HG02610 (cell line): Measurements from ENCODE around the gene IL31.

Experiments
- ATAC-seq: cut with Tn5 transposase; IDR thresholded peaks from one replicate; pipeline ENCODE4 v1.9.1; 2021; ENCODE audit warnings: mild to moderate bottlenecking, moderate library complexity; ENCODE audit not compliant: unreplicated experiment

Gene IL31

DNA sequence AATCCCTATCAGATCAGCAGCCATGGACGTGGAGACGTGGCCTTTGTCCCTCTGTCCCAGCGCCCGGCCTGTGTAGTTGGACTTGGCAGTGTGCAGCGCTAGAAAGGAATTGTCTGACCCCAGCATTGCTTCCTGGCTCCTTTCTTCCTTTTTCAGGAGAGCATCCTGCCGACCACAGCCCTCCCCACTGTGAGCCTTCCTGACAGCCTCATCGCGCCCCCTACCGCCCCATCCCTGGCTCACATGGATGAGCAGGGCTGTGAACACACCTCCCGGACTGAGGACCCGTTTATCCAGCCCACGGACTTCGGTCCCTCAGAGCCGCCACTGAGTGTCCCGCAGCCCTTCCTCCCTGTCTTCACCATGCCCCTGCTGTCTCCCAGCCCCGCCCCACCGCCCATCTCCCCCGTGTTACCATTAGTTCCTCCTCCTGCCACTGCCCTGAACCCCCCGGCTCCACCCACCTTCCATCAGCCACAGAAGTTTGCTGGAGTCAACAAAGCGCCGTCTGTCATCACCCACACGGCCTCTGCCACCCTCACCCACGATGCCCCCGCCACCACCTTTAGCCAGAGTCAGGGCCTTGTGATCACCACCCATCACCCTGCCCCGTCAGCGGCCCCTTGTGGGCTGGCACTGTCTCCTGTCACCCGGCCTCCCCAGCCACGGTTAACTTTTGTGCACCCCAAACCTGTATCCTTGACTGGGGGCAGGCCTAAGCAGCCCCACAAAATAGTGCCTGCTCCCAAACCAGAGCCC lies 40.6 kb downstream of the IL31 start:
- no peak for ATAC-seq

DNA sequence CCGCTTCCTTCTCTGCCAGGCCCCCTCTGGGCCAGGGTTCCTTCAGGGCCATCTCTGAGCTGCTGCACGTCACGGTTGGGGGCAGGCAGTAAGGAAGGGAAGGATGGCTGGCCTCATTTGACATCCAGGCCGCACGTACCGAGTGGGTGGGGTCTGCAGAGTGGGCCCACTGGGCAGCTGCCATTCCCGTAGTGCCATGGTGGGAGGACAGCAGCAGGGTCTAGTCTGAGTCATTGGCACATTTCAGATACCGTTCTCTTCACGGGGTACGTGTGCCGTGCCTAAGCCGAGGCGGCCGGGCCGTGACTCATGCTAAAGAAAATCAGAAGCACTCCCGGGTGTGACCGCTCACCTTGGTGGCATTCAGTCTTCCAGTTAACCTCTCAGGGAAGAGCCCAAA lies 43.9 kb downstream of the IL31 start:
- ATAC-seq, result no peak

DNA sequence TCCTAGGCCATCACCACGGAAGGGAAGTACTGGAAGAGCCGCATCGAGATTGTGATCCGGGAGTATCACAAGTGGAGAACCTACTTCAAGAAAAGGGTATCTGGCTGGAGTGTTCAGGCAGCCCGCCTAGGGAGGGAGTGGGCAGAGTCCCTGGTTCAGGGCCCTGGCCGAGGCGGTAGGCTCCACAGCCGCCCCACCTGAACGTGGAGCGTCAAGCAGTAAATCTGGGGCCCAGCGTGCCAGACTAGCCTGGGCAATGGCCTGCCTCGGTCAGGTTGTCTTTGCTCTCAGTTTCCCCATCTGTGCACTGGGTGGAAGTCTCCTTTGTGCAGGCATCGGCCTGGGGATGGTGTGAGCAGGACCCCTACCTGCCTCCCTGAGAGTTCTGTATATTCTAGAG lies 44.9 kb downstream of the IL31 start:
- ATAC-seq, result no peak

DNA sequence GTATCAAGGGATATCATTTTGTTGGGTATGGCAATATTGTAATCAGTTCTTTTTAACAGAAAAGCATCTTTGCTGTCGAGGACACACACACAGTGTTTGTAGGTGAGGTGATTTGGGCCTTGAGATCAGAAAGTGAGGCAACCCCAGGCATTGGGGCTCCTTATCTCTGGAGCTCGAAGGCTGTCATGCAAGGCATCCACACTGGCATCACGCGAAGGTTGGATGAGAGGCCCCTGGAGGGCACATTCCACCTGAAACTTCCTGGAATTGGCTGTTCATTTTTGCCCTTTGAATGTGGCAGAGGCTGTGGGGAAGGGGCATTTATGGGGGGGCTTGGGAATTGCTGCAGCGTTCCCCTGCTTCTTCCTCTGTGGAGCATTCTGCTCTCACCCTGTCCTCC lies 45.5 kb downstream of the IL31 start:
- ATAC-seq, result no peak

DNA sequence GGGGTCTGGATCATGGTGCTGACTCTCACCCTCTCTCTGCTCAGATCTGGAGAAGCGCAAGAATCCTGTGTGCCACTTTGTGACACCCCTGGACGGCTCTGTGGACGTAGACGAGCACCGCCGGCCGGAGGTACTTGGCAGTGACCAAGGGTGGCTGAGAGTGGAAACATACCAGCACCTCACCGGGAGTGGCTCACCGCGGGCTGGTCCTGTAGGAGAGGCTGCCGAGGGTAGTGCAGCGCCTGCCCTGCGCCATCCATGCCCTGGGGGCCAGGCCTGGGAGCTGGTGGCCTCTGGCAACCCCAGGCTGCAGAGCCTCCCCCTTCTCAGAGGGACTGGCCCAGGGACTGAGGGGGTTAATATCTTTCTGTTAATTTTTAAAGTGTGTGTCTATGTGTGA lies 46.2 kb downstream of the IL31 start:
- ATAC-seq, result no peak

DNA sequence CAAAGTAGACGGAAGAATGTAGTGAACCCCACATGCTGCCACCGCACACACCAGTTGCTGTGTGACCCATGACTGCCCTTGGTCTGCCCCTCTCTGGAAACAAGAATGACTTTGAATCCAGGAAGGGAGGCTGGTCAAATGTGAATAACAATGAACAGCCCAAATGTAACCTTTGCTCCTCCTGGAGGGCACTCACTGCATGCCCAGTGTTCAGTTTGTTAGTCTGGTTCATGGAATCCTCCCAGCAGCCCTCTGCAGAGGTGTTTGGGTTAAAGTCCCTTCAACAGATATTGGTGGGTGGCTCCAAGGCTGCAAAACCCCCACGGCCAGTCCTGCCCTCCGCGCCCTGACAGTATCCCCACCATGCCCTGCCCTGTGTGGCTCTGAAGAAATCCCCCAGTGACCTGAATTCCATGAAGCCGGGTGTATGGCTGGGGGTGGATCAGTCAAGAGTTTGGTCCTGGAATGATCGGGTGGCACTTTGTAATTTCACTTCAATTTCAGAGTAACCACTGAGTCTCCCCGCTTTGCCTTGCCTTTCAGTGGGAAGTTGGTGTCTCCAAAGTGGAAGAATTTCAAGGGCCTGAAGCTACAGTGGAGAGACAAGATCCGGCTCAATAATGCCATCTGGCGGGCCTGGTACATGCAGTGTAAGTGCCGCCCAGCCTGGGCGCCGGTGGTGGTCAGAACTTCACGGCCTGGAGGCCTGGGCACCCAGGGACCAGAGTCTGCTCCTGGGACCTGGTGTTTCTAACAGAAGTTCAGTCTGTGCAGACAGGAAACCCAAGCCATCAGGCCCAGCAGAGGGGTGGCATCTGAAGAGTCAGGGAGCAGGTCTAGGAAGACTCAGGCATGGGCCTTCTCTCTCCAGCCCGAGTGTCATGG lies 47.1 kb downstream of the IL31 start:
- ATAC-seq, result no peak

DNA sequence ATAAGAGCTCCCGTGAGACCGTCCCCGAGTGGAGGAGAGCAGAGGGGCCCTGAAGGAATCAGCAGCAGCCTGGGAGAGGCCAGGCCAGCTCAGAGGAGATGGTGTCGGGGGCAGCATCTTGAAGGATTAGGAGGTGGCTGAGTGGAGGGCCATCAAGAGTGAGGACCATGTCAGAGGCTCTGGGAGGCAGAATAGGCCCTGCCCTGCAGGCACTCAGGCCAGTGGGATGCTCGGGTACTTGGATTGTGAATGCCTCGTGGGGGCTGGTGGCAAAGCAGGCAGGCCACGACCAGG lies 47.7 kb downstream of the IL31 start:
- ATAC-seq, result no peak

DNA sequence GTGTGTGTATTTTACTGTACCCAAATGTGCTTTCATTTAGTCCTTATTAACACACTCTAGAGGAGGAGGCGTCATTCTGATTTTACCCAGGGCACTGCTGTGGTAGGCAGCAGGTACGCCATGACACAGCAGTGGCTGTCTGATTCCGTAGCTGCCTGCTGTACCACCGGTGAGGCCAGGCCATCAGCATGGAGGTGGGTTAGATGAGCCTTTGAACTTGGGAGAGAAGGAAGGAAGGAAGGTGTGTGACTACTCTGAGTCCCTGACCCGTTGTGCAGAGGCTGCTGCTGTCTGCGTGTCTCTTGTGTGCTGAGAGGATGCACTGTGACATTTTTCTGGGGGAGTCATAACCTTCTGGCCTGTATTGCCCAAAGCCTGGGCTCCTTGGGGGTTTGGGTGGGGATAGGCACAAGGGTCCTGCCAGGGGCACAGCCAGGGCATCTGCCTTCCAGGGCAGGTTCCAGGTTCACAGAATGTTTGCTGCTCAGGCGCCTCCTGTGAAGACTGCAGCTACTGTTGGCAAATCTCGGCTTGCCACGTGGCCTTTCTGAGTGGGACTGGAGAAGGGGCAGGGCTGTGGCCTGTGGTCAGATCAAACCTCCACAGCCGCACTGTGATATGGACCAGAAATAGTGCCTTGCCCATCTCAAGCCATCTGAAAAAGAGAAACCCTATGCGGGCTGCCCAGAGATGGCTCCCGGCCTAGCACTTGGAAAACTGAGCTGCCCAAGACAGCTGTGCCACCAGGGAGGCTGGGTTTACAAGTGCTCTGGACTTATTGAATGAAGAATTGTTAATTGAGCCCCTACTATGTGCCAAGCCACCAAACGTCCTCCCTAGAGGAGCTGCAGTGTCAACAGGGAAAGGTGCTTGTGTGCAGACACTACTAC lies 48.3 kb downstream of the IL31 start:
- no peak for ATAC-seq

DNA sequence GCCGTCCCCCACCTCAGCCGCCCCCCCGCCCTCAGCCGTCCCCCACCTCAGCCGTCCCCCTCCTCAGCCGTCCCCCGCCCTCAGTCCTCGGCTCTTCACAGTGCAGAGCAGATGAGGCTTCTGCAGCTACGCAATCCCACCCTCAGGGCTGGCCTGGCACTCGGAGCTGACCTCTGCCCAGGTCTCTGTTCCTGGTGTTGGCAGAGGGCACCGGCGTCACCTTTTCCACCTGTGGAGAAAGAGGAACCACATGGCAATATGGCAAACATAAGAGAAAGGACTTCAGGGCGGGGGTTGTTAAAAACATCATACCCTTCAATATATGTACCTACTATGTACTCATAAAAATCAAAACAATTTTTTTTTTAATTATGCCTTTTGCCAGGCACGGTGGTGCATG lies 49.7 kb downstream of the IL31 start:
- ATAC-seq, result no peak

DNA sequence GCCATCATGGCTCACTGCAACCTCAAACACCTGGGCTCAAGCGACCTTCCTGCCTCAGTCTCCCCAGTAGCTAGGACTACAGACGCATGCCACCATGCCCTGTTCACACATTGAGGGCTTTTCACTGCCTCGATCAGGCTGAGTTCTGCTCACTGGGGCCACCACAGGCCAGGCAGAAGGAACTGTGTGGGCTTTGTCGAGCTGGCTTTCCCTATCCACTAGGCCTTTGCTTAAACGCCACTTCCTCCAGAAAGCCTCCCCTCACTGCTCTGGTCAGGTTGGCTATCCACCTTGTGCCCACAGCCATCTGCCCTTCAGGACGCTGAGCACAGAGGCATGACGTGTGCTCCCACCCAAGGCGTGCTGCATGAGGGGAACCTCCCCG lies 50.3 kb downstream of the IL31 start:
- no peak for ATAC-seq

DNA sequence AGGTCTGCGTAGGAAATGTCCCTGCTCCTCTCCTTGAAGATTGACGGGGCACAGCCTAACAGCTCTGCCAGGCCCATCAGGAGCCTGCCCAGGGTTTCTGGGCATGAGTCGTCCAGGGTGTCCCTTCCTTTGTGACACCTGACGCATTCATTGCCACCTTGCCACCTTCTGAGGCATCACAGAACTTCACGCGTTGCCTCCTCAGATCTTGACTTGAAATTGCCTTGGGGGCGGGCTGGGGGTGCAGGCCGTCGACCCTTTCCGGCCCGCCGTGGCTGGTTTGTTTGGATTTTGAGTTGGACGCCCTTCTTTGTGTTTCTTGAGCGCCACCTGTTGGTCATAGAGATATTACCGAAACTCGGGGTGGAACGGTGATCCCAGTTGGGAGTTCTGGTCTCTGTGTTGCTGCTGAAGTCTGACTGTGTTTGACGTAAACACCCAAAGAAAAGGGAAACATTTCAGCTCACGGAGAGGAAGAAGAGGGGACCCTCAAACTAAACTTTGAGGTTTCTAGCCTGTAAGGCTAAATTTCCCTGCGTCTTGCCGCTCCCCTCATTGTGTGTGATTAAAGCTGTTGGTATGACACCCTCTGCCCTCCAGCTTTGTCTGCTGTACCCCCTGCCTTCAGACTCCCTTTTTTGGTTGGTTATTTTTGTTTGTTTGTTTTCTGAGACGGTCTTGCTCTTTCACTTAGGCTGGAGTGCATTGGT lies 50.8 kb downstream of the IL31 start:
- ATAC-seq, result no peak
